Measurements from ENCODE around the gene KDSR. TPM values are rescaled to one million over a fixed set of nuclear protein-coding genes. Genes with fewer than 3 reads are reported as not detected.

Gene KDSR
- total and polyA plus RNA-seq, 2 of the 13 experiments (the other 11 are each of a cell fraction or from before 2014, with no cell fraction given) = 10.4 to 20.9 TPM

DNA sequence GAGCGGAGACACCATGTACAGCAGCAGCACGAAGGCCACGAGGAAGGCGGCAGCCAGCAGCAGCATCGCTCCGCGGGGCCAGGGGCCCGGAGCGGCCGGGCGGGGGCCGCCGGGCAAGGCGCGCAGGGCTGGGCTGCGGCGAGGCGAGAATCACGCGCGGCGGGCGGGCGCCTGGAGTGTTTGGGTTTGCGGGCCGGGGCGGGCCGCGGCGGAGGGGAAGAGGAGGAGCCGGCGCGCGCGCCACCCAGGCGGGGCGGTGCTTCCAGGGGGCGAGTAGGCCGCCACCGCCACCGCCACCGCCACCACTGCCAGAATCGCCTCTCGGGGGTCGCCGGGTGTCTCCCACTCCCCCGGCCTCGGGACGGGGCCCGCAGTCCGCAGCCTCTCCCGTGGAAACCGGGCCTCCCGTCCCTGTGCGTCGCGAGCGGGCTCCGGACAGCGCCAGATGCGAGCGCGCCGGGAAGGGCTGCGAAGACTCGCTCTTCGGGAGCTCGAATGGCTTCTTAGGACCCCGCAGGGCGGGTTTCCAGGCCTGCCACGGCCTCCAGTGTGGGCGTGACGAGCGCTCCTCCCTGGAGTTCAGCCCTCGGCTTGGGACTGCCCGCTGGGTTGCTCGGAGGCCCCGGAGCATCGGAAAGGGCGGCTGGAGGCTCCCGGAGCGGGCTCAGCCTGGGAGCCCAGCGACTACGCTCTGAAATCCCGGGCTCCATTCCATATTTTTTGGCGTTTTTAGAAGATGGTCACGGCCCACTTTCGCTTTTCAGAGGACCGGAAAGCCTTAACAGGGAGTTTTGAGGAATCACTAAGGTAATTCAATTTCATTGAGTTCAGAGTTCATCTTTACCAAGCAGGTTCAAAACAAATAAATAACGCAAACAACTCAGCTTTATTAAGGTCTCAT is at the start of gene KDSR (continued):
- TF ChIP-seq, protein P1, sequence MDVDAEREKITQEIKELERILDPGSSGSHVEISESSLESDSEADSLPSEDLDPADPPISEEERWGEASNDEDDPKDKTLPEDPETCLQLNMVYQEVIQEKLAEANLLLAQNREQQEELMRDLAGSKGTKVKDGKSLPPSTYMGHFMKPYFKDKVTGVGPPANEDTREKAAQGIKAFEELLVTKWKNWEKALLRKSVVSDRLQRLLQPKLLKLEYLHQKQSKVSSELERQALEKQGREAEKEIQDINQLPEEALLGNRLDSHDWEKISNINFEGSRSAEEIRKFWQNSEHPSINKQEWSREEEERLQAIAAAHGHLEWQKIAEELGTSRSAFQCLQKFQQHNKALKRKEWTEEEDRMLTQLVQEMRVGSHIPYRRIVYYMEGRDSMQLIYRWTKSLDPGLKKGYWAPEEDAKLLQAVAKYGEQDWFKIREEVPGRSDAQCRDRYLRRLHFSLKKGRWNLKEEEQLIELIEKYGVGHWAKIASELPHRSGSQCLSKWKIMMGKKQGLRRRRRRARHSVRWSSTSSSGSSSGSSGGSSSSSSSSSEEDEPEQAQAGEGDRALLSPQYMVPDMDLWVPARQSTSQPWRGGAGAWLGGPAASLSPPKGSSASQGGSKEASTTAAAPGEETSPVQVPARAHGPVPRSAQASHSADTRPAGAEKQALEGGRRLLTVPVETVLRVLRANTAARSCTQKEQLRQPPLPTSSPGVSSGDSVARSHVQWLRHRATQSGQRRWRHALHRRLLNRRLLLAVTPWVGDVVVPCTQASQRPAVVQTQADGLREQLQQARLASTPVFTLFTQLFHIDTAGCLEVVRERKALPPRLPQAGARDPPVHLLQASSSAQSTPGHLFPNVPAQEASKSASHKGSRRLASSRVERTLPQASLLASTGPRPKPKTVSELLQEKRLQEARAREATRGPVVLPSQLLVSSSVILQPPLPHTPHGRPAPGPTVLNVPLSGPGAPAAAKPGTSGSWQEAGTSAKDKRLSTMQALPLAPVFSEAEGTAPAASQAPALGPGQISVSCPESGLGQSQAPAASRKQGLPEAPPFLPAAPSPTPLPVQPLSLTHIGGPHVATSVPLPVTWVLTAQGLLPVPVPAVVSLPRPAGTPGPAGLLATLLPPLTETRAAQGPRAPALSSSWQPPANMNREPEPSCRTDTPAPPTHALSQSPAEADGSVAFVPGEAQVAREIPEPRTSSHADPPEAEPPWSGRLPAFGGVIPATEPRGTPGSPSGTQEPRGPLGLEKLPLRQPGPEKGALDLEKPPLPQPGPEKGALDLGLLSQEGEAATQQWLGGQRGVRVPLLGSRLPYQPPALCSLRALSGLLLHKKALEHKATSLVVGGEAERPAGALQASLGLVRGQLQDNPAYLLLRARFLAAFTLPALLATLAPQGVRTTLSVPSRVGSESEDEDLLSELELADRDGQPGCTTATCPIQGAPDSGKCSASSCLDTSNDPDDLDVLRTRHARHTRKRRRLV (CRISPR knock-in tag; IDR thresholded peaks at IDR 0.05) = peak; percentile 54; the same call in 1 of the 2 replicates
- TF ChIP-seq SOX6 (IDR thresholded peaks at IDR 0.05) (no peak), SOX6 (CRISPR knock-in tag; IDR thresholded peaks at IDR 0.05) (peak; percentile 78), ZNF230 (CRISPR knock-in tag; IDR thresholded peaks at IDR 0.05) (0 out of 2 replicates have a peak, but pooled peaks have one; percentile 37), ZNF160 (CRISPR knock-in tag; IDR thresholded peaks at IDR 0.05) (peak; percentile 78; the same call in 1 of the 2 replicates), ZNF530 (CRISPR knock-in tag; IDR thresholded peaks at IDR 0.05; ENCODE audit: low read depth) (no peak), SNAI1 (CRISPR knock-in tag; IDR thresholded peaks at IDR 0.05; ENCODE audit: borderline replicate concordance) (no peak), ZNF761 (CRISPR knock-in tag; conservative IDR thresholded peaks at IDR 0.05) (0 out of 2 replicates have a peak, but pooled peaks have one; percentile 17), SSRP1 (CRISPR knock-in tag; IDR thresholded peaks at IDR 0.05) (no peak), ZNF484 (CRISPR knock-in tag; IDR thresholded peaks at IDR 0.05; ENCODE audit: borderline replicate concordance, low read depth) (no peak), MEIS2 (CRISPR knock-in tag; IDR thresholded peaks at IDR 0.05) (peak; percentile 89; the same call in 1 of the 2 replicates)
- TF ChIP-seq, protein P2, sequence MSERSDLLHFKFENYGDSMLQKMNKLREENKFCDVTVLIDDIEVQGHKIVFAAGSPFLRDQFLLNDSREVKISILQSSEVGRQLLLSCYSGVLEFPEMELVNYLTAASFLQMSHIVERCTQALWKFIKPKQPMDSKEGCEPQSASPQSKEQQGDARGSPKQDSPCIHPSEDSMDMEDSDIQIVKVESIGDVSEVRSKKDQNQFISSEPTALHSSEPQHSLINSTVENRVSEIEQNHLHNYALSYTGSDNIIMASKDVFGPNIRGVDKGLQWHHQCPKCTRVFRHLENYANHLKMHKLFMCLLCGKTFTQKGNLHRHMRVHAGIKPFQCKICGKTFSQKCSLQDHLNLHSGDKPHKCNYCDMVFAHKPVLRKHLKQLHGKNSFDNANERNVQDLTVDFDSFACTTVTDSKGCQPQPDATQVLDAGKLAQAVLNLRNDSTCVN (CRISPR knock-in tag; IDR thresholded peaks at IDR 0.05; ENCODE audit: borderline replicate concordance) = peak; percentile 52; the same call in 1 of the 2 replicates
- TF ChIP-seq, protein P3, sequence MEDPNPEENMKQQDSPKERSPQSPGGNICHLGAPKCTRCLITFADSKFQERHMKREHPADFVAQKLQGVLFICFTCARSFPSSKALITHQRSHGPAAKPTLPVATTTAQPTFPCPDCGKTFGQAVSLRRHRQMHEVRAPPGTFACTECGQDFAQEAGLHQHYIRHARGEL (CRISPR knock-in tag; IDR thresholded peaks at IDR 0.05) = no peak
- TF ChIP-seq, protein P4, sequence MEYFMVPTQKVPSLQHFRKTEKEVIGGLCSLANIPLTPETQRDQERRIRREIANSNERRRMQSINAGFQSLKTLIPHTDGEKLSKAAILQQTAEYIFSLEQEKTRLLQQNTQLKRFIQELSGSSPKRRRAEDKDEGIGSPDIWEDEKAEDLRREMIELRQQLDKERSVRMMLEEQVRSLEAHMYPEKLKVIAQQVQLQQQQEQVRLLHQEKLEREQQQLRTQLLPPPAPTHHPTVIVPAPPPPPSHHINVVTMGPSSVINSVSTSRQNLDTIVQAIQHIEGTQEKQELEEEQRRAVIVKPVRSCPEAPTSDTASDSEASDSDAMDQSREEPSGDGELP (IDR thresholded peaks at IDR 0.05; ENCODE audit: borderline replicate concordance, low read depth) = peak; percentile 48; the same call in 1 of the 2 replicates

Data from HepG2 (cell line).